Bronchial epithelial cell (primary cell): ENCODE results near the gene KLC4. TPM values are rescaled to one million over a fixed set of nuclear protein-coding genes. Genes with fewer than 3 reads are reported as not detected.

Experiments
- DNase-seq: peaks from one replicate; pipeline ENCODE4 v3.0.0-alpha.2; 2010; ENCODE audit warnings: low read depth
- FAIRE-seq: peaks from 2 replicates; lab custom pipeline; 2011; peaks lifted over from hg19 to GRCh38; lab: Jason Lieb, UNC
- H3K27me3 ChIP-seq: 2 replicates; pipeline ENCODE4 v1.5.1; 2011; ENCODE audit warnings: low read length; ENCODE audit not compliant: control insufficient read depth, insufficient read depth
- H3K36me3 ChIP-seq: 2 replicates; pipeline ENCODE4 v1.5.1; 2011; ENCODE audit warnings: low read length; ENCODE audit not compliant: control insufficient read depth, insufficient read depth
- H3K4me3 ChIP-seq: 2 replicates; pipeline ENCODE4 v1.5.1; 2011; ENCODE audit warnings: mild to moderate bottlenecking, low read depth, low read length, control low read depth
- total RNA-seq: library from RNA; depleted of rRNA; stranded (reverse); fragments of >200 nt; gene quantifications from 2 replicates; pipeline ENCODE4 v1.2.1, GENCODE V29; 2014
- TF ChIP-seq, protein P1 (sequence below): IDR thresholded peaks from 2 replicates; pipeline ENCODE4 v1.5.1; 2011; ENCODE audit warnings: mild to moderate bottlenecking, moderate library complexity, low read length, control low read depth, inconsistent platforms; ENCODE audit not compliant: insufficient read depth, severe bottlenecking

The KLC4 gene
- total RNA-seq, 1 donor from 2014 or later, result 14.5 TPM

DNA sequence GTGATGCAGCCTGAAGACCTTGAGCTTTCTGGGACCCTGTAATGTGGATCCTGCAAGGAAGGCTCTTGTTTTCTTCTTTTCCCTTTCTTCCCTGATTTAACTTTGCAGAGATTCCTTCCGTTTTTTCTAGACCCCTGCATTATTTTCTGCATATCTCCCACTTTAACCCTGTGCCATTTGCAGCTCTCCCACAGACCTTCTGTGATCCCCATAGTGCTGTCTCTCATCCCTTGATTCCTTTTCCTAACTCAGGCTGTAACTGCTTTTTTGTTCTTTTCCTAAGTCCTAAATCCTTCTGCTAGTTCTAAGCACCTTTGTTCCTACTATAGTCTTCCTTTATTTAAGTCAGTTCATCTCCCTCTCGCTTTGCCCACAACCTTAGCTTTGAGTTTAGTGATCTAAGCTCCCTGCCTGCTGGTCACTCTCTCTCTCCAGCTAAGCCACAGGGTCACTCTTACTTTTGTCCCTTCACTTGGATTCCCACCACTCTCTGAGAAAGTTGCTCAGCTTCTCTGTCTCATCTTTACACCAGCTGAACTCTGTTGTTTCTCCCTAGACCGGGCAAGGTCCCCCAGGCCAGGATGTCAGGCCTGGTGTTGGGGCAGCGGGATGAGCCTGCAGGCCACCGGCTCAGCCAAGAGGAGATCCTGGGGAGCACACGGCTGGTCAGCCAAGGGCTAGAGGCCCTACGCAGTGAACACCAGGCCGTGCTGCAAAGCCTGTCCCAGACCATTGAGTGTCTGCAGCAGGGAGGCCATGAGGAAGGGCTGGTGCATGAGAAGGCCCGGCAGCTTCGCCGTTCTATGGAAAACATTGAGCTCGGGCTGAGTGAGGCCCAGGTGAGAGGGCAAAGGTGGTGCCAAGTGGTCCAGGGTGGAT is 1.6 kb downstream of the KLC4 start:
- Histone ChIP-seq H3K27me3 (no peaks in the 10 kb centered on the region), H3K4me3 (no peak overlapping the region), H3K36me3 (peaks cover 8% of the 10 kb centered on the region)
- TF ChIP-seq, protein P1, sequence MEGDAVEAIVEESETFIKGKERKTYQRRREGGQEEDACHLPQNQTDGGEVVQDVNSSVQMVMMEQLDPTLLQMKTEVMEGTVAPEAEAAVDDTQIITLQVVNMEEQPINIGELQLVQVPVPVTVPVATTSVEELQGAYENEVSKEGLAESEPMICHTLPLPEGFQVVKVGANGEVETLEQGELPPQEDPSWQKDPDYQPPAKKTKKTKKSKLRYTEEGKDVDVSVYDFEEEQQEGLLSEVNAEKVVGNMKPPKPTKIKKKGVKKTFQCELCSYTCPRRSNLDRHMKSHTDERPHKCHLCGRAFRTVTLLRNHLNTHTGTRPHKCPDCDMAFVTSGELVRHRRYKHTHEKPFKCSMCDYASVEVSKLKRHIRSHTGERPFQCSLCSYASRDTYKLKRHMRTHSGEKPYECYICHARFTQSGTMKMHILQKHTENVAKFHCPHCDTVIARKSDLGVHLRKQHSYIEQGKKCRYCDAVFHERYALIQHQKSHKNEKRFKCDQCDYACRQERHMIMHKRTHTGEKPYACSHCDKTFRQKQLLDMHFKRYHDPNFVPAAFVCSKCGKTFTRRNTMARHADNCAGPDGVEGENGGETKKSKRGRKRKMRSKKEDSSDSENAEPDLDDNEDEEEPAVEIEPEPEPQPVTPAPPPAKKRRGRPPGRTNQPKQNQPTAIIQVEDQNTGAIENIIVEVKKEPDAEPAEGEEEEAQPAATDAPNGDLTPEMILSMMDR, result no peak
- FAIRE-seq, result no peak
- no peak for DNase-seq

DNA sequence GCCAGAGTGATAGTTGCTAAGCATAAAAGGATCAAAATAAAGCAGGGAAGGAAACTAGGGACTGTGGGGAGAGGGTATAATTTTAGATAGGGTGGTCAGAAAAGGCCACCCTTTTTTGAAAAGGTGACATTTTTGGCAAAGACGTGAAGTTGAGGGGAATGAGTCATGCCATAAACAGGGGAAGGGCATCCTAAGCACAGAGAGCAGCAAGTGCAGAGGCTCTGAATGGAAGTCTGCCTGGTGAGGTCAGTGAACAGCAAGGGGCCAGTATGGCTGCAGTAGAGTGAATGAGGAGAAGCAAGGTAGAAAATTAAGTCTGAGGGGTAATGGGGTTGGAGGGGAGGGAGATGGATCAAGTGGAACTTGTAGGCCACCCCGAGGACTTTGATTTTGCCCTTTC is 2.4 kb downstream of the KLC4 start:
- peaks cover 5% of the 10 kb centered on the region for H3K36me3 ChIP-seq
- no peak for FAIRE-seq
- DNase-seq, result no peak
- TF ChIP-seq, protein P1, result no peak
- no peak overlapping the region for H3K4me3 ChIP-seq
- no peaks in the 10 kb centered on the region for H3K27me3 ChIP-seq

DNA sequence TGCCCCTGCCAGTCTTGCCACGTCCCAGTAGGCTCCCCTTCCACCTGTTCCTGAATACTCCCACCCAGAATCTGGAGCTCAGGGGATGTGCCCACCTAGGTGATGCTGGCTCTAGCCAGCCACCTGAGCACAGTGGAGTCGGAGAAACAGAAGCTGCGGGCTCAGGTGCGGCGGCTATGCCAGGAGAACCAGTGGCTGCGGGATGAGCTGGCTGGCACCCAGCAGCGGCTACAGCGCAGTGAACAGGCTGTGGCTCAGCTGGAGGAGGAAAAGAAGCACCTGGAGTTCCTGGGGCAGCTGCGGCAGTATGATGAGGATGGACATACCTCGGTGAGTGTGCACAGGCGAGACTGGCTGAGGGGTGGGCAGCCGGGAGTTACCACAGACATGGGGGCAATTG is 3.4 kb downstream of the KLC4 start:
- no peak overlapping the region for H3K4me3 ChIP-seq
- TF ChIP-seq, protein P1, result no peak
- FAIRE-seq (no peak), DNase-seq (no peak)
- peaks cover 4% of the 10 kb centered on the region for H3K36me3 ChIP-seq
- H3K27me3 ChIP-seq, result no peaks in the 10 kb centered on the region

DNA sequence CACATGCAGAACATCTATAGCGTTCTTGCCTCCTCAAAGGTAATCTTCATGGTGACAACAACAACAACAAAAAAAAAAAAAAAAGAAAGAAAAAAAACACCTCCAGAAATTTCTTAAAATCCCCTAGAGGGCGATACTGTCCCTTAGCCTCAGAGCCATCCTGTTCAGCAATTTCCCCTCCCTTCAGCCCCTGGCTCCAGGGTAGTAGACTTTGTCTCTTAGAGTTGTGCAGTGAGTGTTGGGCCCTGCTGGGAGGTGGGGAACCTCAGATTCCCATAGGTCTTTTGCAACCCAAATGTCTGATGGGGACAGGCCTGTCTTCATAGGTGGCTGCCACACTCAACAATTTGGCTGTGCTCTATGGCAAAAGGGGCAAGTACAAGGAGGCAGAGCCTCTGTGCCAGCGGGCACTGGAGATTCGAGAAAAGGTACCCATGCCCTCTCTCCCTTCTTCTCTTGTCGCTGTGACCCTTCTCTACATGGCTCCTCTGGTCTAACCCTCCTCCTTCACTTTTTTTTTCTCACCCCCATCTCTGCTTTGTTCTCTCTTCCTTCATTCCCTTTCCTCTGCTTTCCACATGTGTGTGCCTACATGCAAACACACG is 10.7 kb downstream of the KLC4 start:
- FAIRE-seq (peak; percentile 66), DNase-seq (peak; percentile 60)
- Histone ChIP-seq H3K36me3 (peaks cover 2% of the 10 kb centered on the region), H3K4me3 (no peak overlapping the region), H3K27me3 (no peaks in the 10 kb centered on the region)
- TF ChIP-seq, protein P1, result peak; percentile 53

DNA sequence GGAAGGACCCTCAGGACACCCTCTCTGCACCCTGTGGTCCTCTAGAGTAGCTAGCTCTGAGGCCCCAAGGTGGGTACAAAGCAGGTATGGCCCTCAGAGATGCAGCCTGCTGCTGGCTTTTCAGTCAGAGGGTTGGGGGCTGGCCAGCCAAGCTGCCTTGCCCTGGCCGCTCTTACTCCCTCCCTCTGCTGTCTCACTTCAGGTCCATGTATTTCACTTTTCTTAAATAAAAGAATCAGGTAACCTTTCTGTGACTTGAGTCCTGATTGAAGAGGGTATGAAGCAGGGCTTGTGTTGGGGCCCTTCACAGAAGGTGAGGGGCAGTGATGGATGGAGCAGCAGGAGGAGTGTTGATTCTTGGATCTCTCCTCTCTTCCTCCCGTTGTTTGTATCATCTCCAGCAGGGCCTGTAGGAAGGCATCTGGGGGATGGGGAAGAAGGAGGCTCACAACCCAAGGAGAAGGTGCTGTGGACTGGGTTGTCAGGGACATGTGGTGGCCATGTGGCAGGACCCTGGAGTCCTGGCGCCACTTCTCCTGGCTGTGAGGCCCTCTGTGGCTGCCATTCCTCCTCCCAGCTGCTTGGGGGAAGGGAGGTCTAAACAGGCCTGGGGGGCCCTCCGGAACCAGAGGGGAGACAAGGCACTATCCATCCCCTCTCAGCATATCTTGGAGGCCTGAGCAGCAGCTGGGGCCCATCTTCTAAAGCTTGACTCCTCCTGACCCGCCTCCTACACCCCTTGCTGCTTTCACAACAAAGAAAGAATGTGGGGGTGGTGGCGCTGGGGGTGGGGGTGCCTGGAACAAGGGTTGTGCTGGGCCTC is 15.6 kb downstream of the KLC4 start:
- Histone ChIP-seq H3K4me3 (no peak overlapping the region), H3K27me3 (no peaks in the 10 kb centered on the region), H3K36me3 (no peaks in the 10 kb centered on the region)
- TF ChIP-seq, protein P1, result no peak
- DNase-seq (no peak), FAIRE-seq (no peak)
